A549 (cell line): ENCODE results near the gene USP34. TPM values are rescaled to one million over a fixed set of nuclear protein-coding genes. Genes with fewer than 3 reads are reported as not detected.

Source experiments
- ATAC-seq, 2 experiments: fragments of 200-7000 bp in 1 of 2; fragments of >200 bp in 1 of 2; cut with Nextera tagmentation in 1 of 2; cut with Tn5 transposase in 1 of 2; 3 replicates each; pipeline versions ENCODE4 v1.8.0 to v1.9.1; 2018 to 2020; ENCODE audit warnings: mild to moderate bottlenecking in 1 of 2, moderate library complexity in 1 of 2
- CTCF ChIA-PET: fragments of 300-600 bp; sonication (Branson Sonifier 250); formaldehyde crosslinking; extraction: SDS; loops from one replicate; lab custom pipeline; 2021; ENCODE audit warnings: antibody characterized with exemption, inconsistent platforms; lab: Yijun Ruan, JAX
- POLR2A ChIA-PET: fragments of 350-600 bp; formaldehyde crosslinking; extraction: SDS; loops from one replicate; lab custom pipeline; 2021; ENCODE audit warnings: antibody characterized with exemption, inconsistent platforms; lab: Yijun Ruan, JAX
- DNase-seq, 2 experiments: peaks; one replicate each; pipeline versions ENCODE4 v3.0.0 to v3.0.0-alpha.2; 2011 to 2016; ENCODE audit warnings: low read depth in 1 of 2, low spot score in 1 of 2
- FAIRE-seq: peaks from 2 replicates; lab custom pipeline; 2011; peaks lifted over from hg19 to GRCh38; lab: Jason Lieb, UNC
- H3K27ac ChIP-seq, 2 experiments: fragments of >200 bp; sonication (Bioruptor Twin); formaldehyde crosslinking; 3 replicates each; pipeline ENCODE4 v1.5.1; 2016 to 2017
- H3K4me1 ChIP-seq: fragments of >200 bp; sonication (Bioruptor Twin); formaldehyde crosslinking; 3 replicates; pipeline ENCODE4 v1.6.1; 2016
- H3K4me2 ChIP-seq: fragments of >200 bp; sonication (Bioruptor Twin); formaldehyde crosslinking; 3 replicates; pipeline ENCODE4 v1.6.1; 2016
- H3K4me3 ChIP-seq: fragments of >200 bp; sonication (Bioruptor Twin); formaldehyde crosslinking; 3 replicates; pipeline ENCODE4 v1.5.1; 2016
- H3K9me3 ChIP-seq: fragments of >200 bp; sonication (Bioruptor Twin); formaldehyde crosslinking; 3 replicates; pipeline ENCODE4 v1.6.1; 2016
- CBX8 ChIP-seq: fragments of 200-600 bp; sonication (generic); IDR thresholded peaks from 2 replicates; pipeline ENCODE4 v1.6.1; 2016
- CTCF ChIP-seq: fragments of >200 bp; sonication (Bioruptor Twin); formaldehyde crosslinking; IDR thresholded peaks from 3 replicates; pipeline ENCODE4 v1.5.1; 2016
- E2F6 ChIP-seq: IDR thresholded peaks from 2 replicates; pipeline ENCODE4 v1.6.1; 2012; ENCODE audit warnings: low read depth, borderline replicate concordance
- EP300 ChIP-seq, 2 experiments: fragments of >200 bp; sonication (Bioruptor Twin); formaldehyde crosslinking; IDR thresholded peaks; 2 replicates in 1 of 2; 3 replicates in 1 of 2; pipeline ENCODE4 v1.6.1; 2016 to 2017
- ESRRA ChIP-seq: fragments of 150-350 bp; IDR thresholded peaks from 2 replicates; pipeline ENCODE4 v1.6.1; 2014; ENCODE audit warnings: mild to moderate bottlenecking, low read length, borderline replicate concordance
- FOSB ChIP-seq: fragments of 250-450 bp; sonication (Bioruptor Pico); IDR thresholded peaks from 2 replicates; pipeline ENCODE4 v1.5.0; 2020; ENCODE audit warnings: mild to moderate bottlenecking, moderate library complexity
- FOSL2 ChIP-seq, 2 experiments: fragments of 450-650 bp in 1 of 2; fragments of >200 bp in 1 of 2; sonication (Bioruptor Twin) in 1 of 2; formaldehyde crosslinking; IDR thresholded peaks; 2 replicates each; pipeline versions ENCODE4 v1.5.0 to v1.6.1; 2016 to 2020; ENCODE audit warnings: mild to moderate bottlenecking in 1 of 2, moderate library complexity in 1 of 2
- GATA3 ChIP-seq: IDR thresholded peaks from 2 replicates; pipeline ENCODE4 v1.6.1; 2012; ENCODE audit warnings: borderline replicate concordance
- HMGXB4 ChIP-seq: fragments of 250-450 bp; sonication (Bioruptor Pico); IDR thresholded peaks from 2 replicates; pipeline ENCODE4 v1.5.0; 2021; ENCODE audit warnings: mild to moderate bottlenecking, moderate library complexity, borderline replicate concordance
- HOXA7 ChIP-seq: fragments of 250-450 bp; sonication (Bioruptor Pico); IDR thresholded peaks from 2 replicates; pipeline ENCODE4 v1.5.0; 2020; ENCODE audit warnings: mild to moderate bottlenecking, moderate library complexity
- HOXB13 ChIP-seq: fragments of 250-450 bp; sonication (Bioruptor Pico); IDR thresholded peaks from 2 replicates; pipeline ENCODE4 v1.5.0; 2020; ENCODE audit warnings: low read depth, mild to moderate bottlenecking, moderate library complexity
- HOXB5 ChIP-seq: fragments of 250-450 bp; sonication (Bioruptor Pico); IDR thresholded peaks from 2 replicates; pipeline ENCODE4 v1.5.0; 2020; ENCODE audit warnings: mild to moderate bottlenecking, moderate library complexity
- JUNB ChIP-seq: fragments of >200 bp; sonication (Bioruptor Twin); formaldehyde crosslinking; IDR thresholded peaks from 2 replicates; pipeline ENCODE4 v1.6.1; 2016
- KDM5A ChIP-seq: fragments of 200-600 bp; sonication (generic); IDR thresholded peaks from 2 replicates; pipeline ENCODE4 v1.6.1; 2016; ENCODE audit warnings: antibody characterized with exemption, mild to moderate bottlenecking
- MAFK ChIP-seq: fragments of 450-650 bp; IDR thresholded peaks from 2 replicates; pipeline ENCODE4 v1.6.1; 2014; ENCODE audit not compliant: partially characterized antibody
- PHF8 ChIP-seq: fragments of 200-600 bp; sonication (generic); IDR thresholded peaks from 2 replicates; pipeline ENCODE4 v1.6.1; 2016; ENCODE audit warnings: low read depth, mild to moderate bottlenecking, antibody characterized with exemption, moderate library complexity, borderline replicate concordance
- RAD21 ChIP-seq, 2 experiments: fragments of >200 bp in 1 of 2; sonication (Bioruptor Twin) in 1 of 2; formaldehyde crosslinking in 1 of 2; IDR thresholded peaks in 1 of 2; conservative IDR thresholded peaks in 1 of 2; 2 replicates in 1 of 2; 3 replicates in 1 of 2; pipeline ENCODE4 v1.6.1; 2012 to 2018; ENCODE audit warnings: inconsistent platforms in 1 of 2
- RCOR1 ChIP-seq: fragments of 150-350 bp; IDR thresholded peaks from 2 replicates; pipeline ENCODE4 v1.6.1; 2014; ENCODE audit warnings: antibody characterized with exemption, low read length, low read depth
- ZSCAN20 ChIP-seq: fragments of 250-450 bp; sonication (Bioruptor Pico); IDR thresholded peaks from 2 replicates; pipeline ENCODE4 v1.8.0; 2022; ENCODE audit warnings: mild to moderate bottlenecking, moderate library complexity
- WGBS: methylation state at CpG from one replicate; pipeline ENCODE4 v1.1.6; 2017; ENCODE audit errors: missing lambda C conversion rate; 5-methylcytosine and 5-hydroxymethylcytosine counted together
- polyA plus RNA-seq, 4 experiments: library from polyadenylated mRNA; depleted of rRNA in 3 of 4; stranded (reverse); fragments of >200 nt; fragmentation: RNase III in 1 of 4; extraction: RNeasy Plus Mini Kit Qiagen cat#74134 plus additional on column Dnase treatment in 1 of 4; gene quantifications; 2 replicates in 3 of 4; 3 replicates in 1 of 4; pipeline ENCODE4 v1.2.3, GENCODE V29; 2011 to 2017
- TF ChIP-seq, protein P1 (sequence below): fragments of 200-600 bp; sonication (generic); IDR thresholded peaks from 2 replicates; pipeline ENCODE4 v1.6.1; 2016; ENCODE audit warnings: antibody characterized with exemption, mild to moderate bottlenecking, moderate library complexity
- TF ChIP-seq, protein P2 (sequence below): fragments of 450-650 bp; IDR thresholded peaks from 2 replicates; pipeline ENCODE4 v1.6.1; 2014; ENCODE audit warnings: antibody characterized with exemption

Gene USP34
- polyA plus RNA-seq, 2 of the 4 experiments (the other 2 are of a cell fraction) = 47.7 to 132 TPM

- H3K4me3 ChIP-seq = no peak overlapping the region
- H3K27ac ChIP-seq = peak overlapping the region in 1 of 2 experiments; percentile 55; a peak in 1 of 6 replicates
- DNase-seq = peak in 1 of 2 experiments; percentile 50
- CTCF ChIA-PET = interaction anchor here (1.0 to 1.5 kb wide), 3 partner anchors 13 to 155 kb away, joined by 3 read pairs; no protein-coding TSS in a partner anchor
- no peaks in the 10 kb centered on the region for H3K9me3 ChIP-seq
- FAIRE-seq = no peak
- H3K4me2 ChIP-seq = peak overlapping the region; percentile 33
- 89% methylated on average over 5 of the region's 5 CpGs for WGBS
- POLR2A ChIA-PET = interaction anchor here (0.6 to 1.1 kb wide), 5 partner anchors 11 to 508 kb away, joined by 3 to 6 read pairs (median 3); no protein-coding TSS in a partner anchor
- TF ChIP-seq HOXB5 (CRISPR knock-in tag) (no peak), JUNB (0 out of 2 replicates have a peak, but pooled peaks have one; percentile 12), GATA3 (peak; percentile 45; the same call in 1 of the 2 replicates), FOSL2 (IDR thresholded peaks at IDR 0.05) (0 out of 2 replicates have a peak, but pooled peaks have one; percentile 11), FOSL2 (CRISPR knock-in tag; IDR thresholded peaks at IDR 0.05) (no peak), HMGXB4 (CRISPR knock-in tag) (no peak)
- ATAC-seq = peak; percentile 86 to 87
- peaks cover 16% of the 10 kb centered on the region for H3K4me1 ChIP-seq
Measured at GRCh38 chr2:61255580-61256437, 215.1 kb downstream of the USP34 start.

- CTCF ChIA-PET = interaction anchor here (1.0 to 1.1 kb wide), 2 partner anchors 14 to 157 kb away, joined by 3 read pairs; no protein-coding TSS in a partner anchor
- no peak for FAIRE-seq
Measured at GRCh38 chr2:61254536-61254935, 216.4 kb downstream of the USP34 start.

More at GRCh38 chr2:61254536-61254935, 216.4 kb downstream of the USP34 start:
- Histone ChIP-seq H3K4me2 (no peak overlapping the region), H3K4me1 (peaks cover 16% of the 10 kb centered on the region), H3K27ac (peak overlapping the region in 1 of 2 experiments; percentile 42; a peak in 1 of 6 replicates)
- WGBS = 85% methylated on average over 5 of the region's 5 CpGs
- POLR2A ChIA-PET = no interaction called here
- TF ChIP-seq, protein P1, sequence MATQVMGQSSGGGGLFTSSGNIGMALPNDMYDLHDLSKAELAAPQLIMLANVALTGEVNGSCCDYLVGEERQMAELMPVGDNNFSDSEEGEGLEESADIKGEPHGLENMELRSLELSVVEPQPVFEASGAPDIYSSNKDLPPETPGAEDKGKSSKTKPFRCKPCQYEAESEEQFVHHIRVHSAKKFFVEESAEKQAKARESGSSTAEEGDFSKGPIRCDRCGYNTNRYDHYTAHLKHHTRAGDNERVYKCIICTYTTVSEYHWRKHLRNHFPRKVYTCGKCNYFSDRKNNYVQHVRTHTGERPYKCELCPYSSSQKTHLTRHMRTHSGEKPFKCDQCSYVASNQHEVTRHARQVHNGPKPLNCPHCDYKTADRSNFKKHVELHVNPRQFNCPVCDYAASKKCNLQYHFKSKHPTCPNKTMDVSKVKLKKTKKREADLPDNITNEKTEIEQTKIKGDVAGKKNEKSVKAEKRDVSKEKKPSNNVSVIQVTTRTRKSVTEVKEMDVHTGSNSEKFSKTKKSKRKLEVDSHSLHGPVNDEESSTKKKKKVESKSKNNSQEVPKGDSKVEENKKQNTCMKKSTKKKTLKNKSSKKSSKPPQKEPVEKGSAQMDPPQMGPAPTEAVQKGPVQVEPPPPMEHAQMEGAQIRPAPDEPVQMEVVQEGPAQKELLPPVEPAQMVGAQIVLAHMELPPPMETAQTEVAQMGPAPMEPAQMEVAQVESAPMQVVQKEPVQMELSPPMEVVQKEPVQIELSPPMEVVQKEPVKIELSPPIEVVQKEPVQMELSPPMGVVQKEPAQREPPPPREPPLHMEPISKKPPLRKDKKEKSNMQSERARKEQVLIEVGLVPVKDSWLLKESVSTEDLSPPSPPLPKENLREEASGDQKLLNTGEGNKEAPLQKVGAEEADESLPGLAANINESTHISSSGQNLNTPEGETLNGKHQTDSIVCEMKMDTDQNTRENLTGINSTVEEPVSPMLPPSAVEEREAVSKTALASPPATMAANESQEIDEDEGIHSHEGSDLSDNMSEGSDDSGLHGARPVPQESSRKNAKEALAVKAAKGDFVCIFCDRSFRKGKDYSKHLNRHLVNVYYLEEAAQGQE = no peak
- no peak for TF ChIP-seq ZSCAN20 (CRISPR knock-in tag)
- no peak for TF ChIP-seq FOSB (CRISPR knock-in tag)
- TF ChIP-seq HOXB13 (CRISPR knock-in tag) = no peak
- no peak for TF ChIP-seq E2F6
- TF ChIP-seq ESRRA = no peak
- TF ChIP-seq, protein P2, sequence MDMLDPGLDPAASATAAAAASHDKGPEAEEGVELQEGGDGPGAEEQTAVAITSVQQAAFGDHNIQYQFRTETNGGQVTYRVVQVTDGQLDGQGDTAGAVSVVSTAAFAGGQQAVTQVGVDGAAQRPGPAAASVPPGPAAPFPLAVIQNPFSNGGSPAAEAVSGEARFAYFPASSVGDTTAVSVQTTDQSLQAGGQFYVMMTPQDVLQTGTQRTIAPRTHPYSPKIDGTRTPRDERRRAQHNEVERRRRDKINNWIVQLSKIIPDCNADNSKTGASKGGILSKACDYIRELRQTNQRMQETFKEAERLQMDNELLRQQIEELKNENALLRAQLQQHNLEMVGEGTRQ = no peak
- TF ChIP-seq EP300 (IDR thresholded peaks at IDR 0.05) = no peak
- no peak for TF ChIP-seq HOXA7 (CRISPR knock-in tag)
- TF ChIP-seq PHF8 = no peak
- no peak for TF ChIP-seq RCOR1
- TF ChIP-seq KDM5A = no peak
- TF ChIP-seq FOSL2 (IDR thresholded peaks at IDR 0.05) = no peak
- no peak for TF ChIP-seq FOSL2 (CRISPR knock-in tag; IDR thresholded peaks at IDR 0.05)
- no peak for TF ChIP-seq CBX8
- no peak for TF ChIP-seq MAFK
- no peak for TF ChIP-seq RAD21 (conservative IDR thresholded peaks at IDR 0.05 in 1 of 2, IDR thresholded peaks at IDR 0.05 in 1 of 2)
- no peak for TF ChIP-seq CTCF
- TF ChIP-seq, all 56 proteins: peak for 0
- DNase-seq (no peak), ATAC-seq (no peak)
- Histone ChIP-seq H3K9me3 (no peaks in the 10 kb centered on the region), H3K4me3 (no peak overlapping the region)
